Astrocyte of the spinal cord (primary cell): ENCODE measurements around the gene MRC1.

Source experiments
- DNase-seq: peaks from one replicate; pipeline ENCODE4 v3.0.0; 2011; ENCODE audit warnings: low read depth, low spot score
- H3K4me3 ChIP-seq: 2 replicates; pipeline ENCODE4 v1.5.1; 2011; ENCODE audit warnings: low read depth, mild to moderate bottlenecking, low read length, moderate library complexity
- in situ Hi-C: cut with HindIII; loops from 2 replicates; pipeline ENCODE4 v1.10.0; 2017; ENCODE audit warnings: low sequenced_read_pairs
- TF ChIP-seq, protein P1 (sequence below): IDR thresholded peaks from 2 replicates; pipeline ENCODE4 v1.5.1; 2012; ENCODE audit warnings: low read depth, mild to moderate bottlenecking, low read length, inconsistent platforms

MRC1 gene

DNA sequence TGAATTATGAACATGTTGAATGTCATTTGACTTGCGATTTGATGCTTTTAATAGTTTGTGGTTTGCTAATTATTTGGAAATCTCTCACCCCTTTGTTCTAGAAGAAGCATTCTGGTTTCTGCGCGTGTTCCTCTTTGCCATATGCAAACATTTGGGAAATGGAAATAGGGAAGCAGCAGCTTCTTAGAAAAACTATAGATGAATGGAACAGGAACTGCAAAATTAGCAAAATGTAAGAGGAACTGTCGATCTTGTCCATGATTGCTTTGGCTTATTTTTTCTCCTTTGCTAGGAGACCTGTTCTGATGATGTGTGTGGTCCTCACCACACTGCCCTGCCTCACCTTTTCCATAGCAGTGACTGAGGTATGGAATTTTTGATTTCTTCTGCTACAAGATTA, 38.1 kb upstream of the MRC1 start:
- H3K4me3 ChIP-seq: no peak overlapping the region
- in situ Hi-C loops: no loop called here
- TF ChIP-seq, protein P1, sequence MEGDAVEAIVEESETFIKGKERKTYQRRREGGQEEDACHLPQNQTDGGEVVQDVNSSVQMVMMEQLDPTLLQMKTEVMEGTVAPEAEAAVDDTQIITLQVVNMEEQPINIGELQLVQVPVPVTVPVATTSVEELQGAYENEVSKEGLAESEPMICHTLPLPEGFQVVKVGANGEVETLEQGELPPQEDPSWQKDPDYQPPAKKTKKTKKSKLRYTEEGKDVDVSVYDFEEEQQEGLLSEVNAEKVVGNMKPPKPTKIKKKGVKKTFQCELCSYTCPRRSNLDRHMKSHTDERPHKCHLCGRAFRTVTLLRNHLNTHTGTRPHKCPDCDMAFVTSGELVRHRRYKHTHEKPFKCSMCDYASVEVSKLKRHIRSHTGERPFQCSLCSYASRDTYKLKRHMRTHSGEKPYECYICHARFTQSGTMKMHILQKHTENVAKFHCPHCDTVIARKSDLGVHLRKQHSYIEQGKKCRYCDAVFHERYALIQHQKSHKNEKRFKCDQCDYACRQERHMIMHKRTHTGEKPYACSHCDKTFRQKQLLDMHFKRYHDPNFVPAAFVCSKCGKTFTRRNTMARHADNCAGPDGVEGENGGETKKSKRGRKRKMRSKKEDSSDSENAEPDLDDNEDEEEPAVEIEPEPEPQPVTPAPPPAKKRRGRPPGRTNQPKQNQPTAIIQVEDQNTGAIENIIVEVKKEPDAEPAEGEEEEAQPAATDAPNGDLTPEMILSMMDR: no peak
- DNase-seq: no peak

DNA sequence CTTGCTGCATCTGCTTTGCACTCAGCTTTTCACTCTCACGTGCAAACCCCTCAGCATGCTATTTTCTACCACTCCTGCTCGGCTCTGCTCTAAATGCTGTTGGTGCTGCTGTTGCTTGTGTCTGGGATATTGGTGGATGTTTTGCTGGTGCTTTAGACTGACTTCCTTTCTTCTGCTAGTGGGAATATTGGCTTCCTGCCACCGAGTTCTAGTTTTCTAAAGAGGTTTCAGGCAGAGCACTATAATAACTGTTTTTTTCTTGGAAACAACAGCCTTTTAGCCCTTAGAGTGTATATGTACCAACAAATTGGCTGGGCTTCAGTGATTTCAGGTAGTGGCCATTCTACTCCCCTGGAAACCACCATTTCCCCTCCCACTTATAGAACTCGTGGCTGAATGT, 29.4 kb upstream of the MRC1 start:
- DNase-seq: no peak
- no peak overlapping the region for H3K4me3 ChIP-seq
- in situ Hi-C loops: no loop called here
- TF ChIP-seq, protein P1: no peak

DNA sequence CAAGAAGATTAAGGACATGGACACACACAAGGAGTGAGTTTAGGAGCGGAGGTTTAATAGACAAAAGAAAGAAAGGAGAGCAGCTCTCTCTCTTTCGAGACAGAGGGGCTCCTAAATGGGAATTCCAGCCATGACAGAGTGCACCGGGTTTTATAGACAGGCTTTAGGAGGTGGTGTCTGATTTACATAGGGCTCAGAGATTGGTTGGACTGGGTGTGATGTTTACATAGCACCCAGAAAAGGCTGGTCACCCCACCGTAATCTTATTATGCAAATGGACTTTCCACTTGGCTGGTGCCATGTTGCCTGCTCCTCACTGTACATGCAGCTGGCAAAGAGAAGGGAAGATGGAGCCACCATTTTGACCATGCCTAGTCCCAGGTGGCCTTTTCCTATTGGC, 28.4 kb upstream of the MRC1 start:
- no peak for DNase-seq
- no peak overlapping the region for H3K4me3 ChIP-seq
- TF ChIP-seq, protein P1: no peak
- in situ Hi-C loops: no loop called here

DNA sequence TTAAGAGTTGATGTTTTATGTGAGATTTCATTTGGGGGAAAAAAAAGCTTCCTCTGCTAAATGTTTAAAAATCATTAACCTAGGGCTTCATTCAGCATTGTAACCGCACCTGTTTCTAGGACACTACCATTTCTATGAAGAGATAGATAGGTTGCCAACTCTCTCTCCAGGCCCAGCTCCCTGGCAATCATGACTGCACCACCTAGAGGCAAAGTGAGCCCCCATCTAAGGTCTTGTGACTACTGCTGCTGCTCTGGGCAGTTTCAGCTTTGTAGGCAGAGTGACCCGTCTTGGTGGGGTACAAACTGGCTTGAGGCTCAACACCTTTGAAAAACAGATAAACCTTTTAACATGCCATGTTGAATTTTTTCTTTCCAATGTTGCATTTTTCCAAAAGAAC, 27.3 kb upstream of the MRC1 start:
- in situ Hi-C loops: no loop called here
- TF ChIP-seq, protein P1: no peak
- H3K4me3 ChIP-seq: no peak overlapping the region
- no peak for DNase-seq

DNA sequence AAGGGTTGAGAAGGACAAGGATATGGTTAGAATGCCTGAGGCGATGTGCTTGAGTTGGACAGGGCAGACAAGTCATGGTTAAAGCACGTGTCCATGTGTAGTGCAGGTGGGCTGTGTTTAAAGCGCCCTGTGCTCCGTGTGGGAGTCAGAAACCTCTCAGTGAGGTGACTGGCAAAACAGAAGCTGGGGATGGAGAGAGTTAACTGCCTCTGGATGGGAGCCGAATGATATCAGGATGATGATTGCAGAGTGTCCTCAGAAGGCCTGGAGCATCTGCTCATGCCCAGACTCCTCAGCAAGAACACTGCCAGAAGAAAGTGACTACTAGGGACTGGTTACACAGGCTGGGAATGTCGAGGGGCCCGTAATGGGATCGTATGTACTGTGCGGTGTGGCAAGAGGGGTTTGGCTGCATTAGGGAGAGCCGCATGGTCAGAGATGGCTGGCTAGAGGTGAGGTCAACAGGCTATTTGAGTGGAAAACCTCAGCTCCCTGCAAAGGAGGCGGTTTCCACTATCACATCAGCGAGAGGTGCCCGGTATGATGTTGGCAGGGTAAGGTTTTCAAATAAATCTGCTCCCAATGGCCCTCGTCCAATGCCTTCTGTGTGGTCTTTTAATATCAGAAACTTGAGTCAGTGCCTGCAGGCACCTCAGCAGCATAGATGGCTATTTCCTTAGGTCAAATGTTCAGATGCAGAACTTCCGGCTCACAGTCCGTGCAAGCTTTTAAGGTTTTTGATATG, 26.1 kb upstream of the MRC1 start:
- in situ Hi-C loops: no loop called here
- TF ChIP-seq, protein P1: no peak
- H3K4me3 ChIP-seq: no peak overlapping the region
- peak; percentile 13 for DNase-seq

DNA sequence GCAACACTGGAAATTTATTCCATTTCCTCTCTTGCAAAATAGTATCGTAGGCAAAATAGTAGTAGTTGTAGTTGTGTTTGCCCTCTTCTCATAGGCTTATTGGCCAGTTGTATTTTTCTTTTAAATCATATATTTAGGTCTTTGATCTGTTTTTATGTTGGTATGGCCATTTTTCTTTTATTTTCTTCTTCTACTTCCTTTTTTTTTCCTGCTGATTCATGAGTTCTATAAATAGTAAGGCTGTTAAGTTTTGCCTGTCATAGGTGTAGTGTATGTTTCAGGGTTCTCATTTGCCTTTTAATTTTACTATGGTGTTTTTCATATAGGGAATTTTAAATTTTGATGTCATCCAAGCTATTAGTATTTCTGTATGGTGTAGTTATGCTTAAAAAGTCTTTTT, 25.4 kb upstream of the MRC1 start:
- no peak overlapping the region for H3K4me3 ChIP-seq
- no peak for DNase-seq
- in situ Hi-C loops: no loop called here
- TF ChIP-seq, protein P1: no peak
